ENCODE results near the gene EGFL6. TPM values are rescaled to one million over a fixed set of nuclear protein-coding genes. Genes with fewer than 3 reads are reported as not detected.
"Not testable (repeated sequence)": the region's sequence is repeated elsewhere in the genome, so short reads cannot be mapped to it uniquely, and the experiment has no call there.

Gene EGFL6
- total RNA-seq, 1 experiment from 2014 or later, result 0.96 TPM

DNA sequence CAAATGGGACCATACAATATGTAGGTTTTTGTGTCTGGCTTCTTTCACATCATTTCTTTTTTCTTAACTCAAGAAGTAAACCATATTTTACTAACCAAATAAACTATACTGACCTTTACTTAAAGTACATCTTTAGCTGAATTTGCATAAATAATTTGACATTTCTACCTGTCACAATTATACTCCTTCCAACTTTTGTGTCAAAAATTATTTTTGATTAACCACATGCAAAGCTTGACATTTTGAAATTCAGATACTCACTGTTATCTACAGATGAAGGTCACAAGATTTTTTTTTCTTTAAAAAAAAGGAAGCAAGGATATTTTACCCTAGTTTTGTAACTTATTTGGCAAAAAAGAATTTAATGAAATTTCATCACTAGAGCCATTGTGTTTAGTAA lies 107.5 kb downstream of the EGFL6 start:
- no peaks in the 10 kb centered on the region for H3K36me3 Mint-ChIP-seq
- no peak for TF ChIP-seq NFATC4 (CRISPR knock-in tag; IDR thresholded peaks at IDR 0.05)
- TF ChIP-seq, protein P1, sequence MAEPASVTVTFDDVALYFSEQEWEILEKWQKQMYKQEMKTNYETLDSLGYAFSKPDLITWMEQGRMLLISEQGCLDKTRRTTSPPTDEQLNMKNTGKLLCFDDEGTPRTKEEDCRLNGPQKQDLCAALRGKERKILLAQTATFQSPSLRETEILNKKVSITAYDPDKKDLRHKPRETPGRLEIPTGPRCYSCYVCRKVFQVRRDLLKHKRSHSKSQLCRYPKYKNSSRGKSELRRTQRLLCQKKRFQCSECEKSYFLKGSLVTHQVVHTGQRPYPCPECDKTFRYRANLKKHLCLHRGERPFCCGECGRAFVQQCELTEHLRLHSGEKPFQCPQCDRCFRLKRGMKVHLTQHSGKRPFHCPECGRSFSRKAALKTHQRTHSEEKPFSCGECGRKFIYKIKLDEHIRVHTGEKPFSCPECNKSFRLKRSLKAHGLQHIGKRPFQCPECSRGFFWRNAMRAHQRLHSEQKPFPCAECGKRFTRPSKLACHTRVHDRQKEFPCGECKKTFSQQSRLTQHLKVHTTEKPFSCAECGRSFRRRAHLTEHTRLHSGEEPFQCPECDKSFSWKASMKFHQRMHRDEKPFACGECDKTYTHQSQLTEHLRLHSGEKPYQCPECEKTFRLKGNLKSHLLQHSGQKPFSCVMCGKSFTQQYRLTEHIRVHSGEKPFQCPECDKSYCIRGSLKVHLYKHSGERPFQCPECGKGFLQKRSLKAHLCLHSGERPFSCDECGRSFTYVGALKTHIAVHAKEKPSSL (CRISPR knock-in tag; conservative IDR thresholded peaks at IDR 0.05), result no peak
- no peak for TF ChIP-seq KAT7 (CRISPR knock-in tag; IDR thresholded peaks at IDR 0.05; ENCODE audit: borderline replicate concordance)
- TF ChIP-seq SMAD4 (CRISPR knock-in tag; IDR thresholded peaks at IDR 0.05), result no peak
- TF ChIP-seq, protein P2, sequence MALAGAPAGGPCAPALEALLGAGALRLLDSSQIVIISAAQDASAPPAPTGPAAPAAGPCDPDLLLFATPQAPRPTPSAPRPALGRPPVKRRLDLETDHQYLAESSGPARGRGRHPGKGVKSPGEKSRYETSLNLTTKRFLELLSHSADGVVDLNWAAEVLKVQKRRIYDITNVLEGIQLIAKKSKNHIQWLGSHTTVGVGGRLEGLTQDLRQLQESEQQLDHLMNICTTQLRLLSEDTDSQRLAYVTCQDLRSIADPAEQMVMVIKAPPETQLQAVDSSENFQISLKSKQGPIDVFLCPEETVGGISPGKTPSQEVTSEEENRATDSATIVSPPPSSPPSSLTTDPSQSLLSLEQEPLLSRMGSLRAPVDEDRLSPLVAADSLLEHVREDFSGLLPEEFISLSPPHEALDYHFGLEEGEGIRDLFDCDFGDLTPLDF (CRISPR knock-in tag; IDR thresholded peaks at IDR 0.05), result no peak
- H3K4me1 Mint-ChIP-seq, result no peaks in the 10 kb centered on the region
- CTCF ChIA-PET, result no interaction called here
- no peak overlapping the region for H3K4me3 Mint-ChIP-seq
- no peaks in the 10 kb centered on the region for H3K9me3 Mint-ChIP-seq
- no peak overlapping the region for H3K27ac Mint-ChIP-seq
- peaks cover 2% of the 10 kb centered on the region; the same call in 1 of the 2 replicates for H3K27me3 Mint-ChIP-seq (ENCODE audit: low read depth)
- POLR2A ChIA-PET, result no interaction called here
- DNase-seq (ENCODE audit: low spot score) (no peak), ATAC-seq (no peak)

DNA sequence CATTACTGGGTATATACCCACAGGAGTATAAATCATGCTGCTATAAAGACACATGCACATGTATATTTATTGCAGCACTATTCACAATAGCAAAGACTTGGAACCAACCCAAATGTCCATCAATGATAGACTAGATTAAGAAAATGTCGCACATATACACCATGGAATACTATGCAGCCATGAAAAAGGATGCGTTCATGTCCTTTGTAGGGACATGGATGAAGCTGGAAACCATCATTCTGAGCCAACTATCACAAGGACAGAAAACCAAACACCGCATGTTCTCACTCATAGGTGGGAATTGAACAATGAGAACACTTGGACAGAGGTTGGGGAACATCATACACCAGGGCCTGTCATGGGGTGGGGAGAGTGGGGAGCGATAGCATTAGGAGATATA lies 110.3 kb downstream of the EGFL6 start:
- CTCF ChIA-PET; H3K36me3 Mint-ChIP-seq; H3K9me3 Mint-ChIP-seq; H3K27ac Mint-ChIP-seq; H3K4me1 Mint-ChIP-seq; POLR2A ChIA-PET; H3K27me3 Mint-ChIP-seq (ENCODE audit: low read depth); DNase-seq (ENCODE audit: low spot score); H3K4me3 Mint-ChIP-seq; ATAC-seq: not testable (repeated sequence)

DNA sequence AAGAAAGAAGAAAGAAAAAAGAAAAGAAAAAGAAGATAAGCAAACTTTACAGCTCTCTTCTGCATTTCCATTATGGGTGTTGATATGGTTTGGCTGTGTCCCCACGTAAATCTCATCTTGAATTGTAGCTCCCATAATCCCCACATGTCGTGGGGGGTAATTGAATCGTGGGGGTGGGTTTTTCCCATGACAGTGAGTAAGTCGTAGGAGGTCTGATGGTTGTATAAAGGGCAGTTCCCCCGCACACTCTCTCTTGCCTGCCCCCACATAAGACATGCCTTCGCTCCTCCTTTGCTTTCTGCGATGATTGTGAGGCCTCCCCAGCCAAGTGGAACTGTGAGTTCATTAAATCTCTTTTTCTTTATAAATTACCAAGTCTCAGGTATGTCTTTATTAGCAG lies 112.2 kb downstream of the EGFL6 start:
- TF ChIP-seq OVOL2 (CRISPR knock-in tag; IDR thresholded peaks at IDR 0.05; ENCODE audit: borderline replicate concordance) (no peak), GTF2I (CRISPR knock-in tag; conservative IDR thresholded peaks at IDR 0.05) (no peak), SMAD3 (CRISPR knock-in tag; IDR thresholded peaks at IDR 0.05; ENCODE audit: borderline replicate concordance) (no peak), ZNF219 (CRISPR knock-in tag; IDR thresholded peaks at IDR 0.05; ENCODE audit: borderline replicate concordance) (no peak)
- TF ChIP-seq, protein P3, sequence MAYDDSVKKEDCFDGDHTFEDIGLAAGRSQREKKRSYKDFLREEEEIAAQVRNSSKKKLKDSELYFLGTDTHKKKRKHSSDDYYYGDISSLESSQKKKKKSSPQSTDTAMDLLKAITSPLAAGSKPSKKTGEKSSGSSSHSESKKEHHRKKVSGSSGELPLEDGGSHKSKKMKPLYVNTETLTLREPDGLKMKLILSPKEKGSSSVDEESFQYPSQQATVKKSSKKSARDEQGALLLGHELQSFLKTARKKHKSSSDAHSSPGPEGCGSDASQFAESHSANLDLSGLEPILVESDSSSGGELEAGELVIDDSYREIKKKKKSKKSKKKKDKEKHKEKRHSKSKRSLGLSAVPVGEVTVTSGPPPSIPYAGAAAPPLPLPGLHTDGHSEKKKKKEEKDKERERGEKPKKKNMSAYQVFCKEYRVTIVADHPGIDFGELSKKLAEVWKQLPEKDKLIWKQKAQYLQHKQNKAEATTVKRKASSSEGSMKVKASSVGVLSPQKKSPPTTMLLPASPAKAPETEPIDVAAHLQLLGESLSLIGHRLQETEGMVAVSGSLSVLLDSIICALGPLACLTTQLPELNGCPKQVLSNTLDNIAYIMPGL (CRISPR knock-in tag; IDR thresholded peaks at IDR 0.05), result no peak
- TF ChIP-seq, protein P4, sequence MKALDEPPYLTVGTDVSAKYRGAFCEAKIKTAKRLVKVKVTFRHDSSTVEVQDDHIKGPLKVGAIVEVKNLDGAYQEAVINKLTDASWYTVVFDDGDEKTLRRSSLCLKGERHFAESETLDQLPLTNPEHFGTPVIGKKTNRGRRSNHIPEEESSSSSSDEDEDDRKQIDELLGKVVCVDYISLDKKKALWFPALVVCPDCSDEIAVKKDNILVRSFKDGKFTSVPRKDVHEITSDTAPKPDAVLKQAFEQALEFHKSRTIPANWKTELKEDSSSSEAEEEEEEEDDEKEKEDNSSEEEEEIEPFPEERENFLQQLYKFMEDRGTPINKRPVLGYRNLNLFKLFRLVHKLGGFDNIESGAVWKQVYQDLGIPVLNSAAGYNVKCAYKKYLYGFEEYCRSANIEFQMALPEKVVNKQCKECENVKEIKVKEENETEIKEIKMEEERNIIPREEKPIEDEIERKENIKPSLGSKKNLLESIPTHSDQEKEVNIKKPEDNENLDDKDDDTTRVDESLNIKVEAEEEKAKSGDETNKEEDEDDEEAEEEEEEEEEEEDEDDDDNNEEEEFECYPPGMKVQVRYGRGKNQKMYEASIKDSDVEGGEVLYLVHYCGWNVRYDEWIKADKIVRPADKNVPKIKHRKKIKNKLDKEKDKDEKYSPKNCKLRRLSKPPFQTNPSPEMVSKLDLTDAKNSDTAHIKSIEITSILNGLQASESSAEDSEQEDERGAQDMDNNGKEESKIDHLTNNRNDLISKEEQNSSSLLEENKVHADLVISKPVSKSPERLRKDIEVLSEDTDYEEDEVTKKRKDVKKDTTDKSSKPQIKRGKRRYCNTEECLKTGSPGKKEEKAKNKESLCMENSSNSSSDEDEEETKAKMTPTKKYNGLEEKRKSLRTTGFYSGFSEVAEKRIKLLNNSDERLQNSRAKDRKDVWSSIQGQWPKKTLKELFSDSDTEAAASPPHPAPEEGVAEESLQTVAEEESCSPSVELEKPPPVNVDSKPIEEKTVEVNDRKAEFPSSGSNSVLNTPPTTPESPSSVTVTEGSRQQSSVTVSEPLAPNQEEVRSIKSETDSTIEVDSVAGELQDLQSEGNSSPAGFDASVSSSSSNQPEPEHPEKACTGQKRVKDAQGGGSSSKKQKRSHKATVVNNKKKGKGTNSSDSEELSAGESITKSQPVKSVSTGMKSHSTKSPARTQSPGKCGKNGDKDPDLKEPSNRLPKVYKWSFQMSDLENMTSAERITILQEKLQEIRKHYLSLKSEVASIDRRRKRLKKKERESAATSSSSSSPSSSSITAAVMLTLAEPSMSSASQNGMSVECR (CRISPR knock-in tag; IDR thresholded peaks at IDR 0.05; ENCODE audit: borderline replicate concordance), result no peak
- Mint-ChIP-seq H3K27ac (no peak overlapping the region), H3K9me3 (no peaks in the 10 kb centered on the region), H3K4me3 (no peak overlapping the region), H3K36me3 (no peaks in the 10 kb centered on the region), H3K27me3 (ENCODE audit: low read depth) (no peaks in the 10 kb centered on the region), H3K4me1 (no peaks in the 10 kb centered on the region)
- POLR2A ChIA-PET, result interaction anchor here (0.7 kb wide), 1 partner anchor 13 kb away, joined by 7 read pairs; no protein-coding TSS in a partner anchor
- DNase-seq (ENCODE audit: low spot score), result no peak
- CTCF ChIA-PET, result no interaction called here
- ATAC-seq, result no peak

Small RNA genes within 50 kb of the gene (microRNA-seq; reads per million reads assigned to microRNA genes)
- gene MIR6086 (ENCODE audit: borderline number of aligned reads), result not detected

Other genes with a start within 250 kb of the EGFL6 start
- not detected in 3 replicates for gene ATXN3L, start 249.5 kb upstream of the EGFL6 start, total RNA-seq (2021)
- 2.0 to 3.1 TPM (median 2.6 TPM) in 3 replicates for gene TCEANC, start 83.5 kb downstream of the EGFL6 start, total RNA-seq (2021)
- 18.9 to 26.3 TPM (median 20.7 TPM) in 3 replicates for gene RAB9A, start 119.5 kb downstream of the EGFL6 start, total RNA-seq (2021)
- 10.2 to 13.9 TPM (median 10.7 TPM) in 3 replicates for gene TRAPPC2, start 165.0 kb downstream of the EGFL6 start, total RNA-seq (2021)
- gene OFD1, start 165.1 kb downstream of the EGFL6 start, total RNA-seq (2021), result 22.8 to 25.1 TPM (median 23.4 TPM) in 3 replicates
- gene GPM6B, start 247.5 kb downstream of the EGFL6 start, total RNA-seq (2021), result 99.0 to 103 TPM (median 99.8 TPM) in 3 replicates